IMR-90 (cell line): ENCODE results near the gene NPPB.

ENCODE experiments used
- BHLHE40 ChIP-seq: fragments of 150-350 bp; IDR thresholded peaks from 2 replicates; pipeline ENCODE4 v1.6.1; 2016; ENCODE audit warnings: mild to moderate bottlenecking, low read depth, low read length
- CTCF ChIP-seq: conservative IDR thresholded peaks from 2 replicates; pipeline ENCODE4 v1.5.1; 2012; ENCODE audit warnings: mild to moderate bottlenecking, low read depth, low read length, improper control_type of control experiment
- POLR2A ChIP-seq: IDR thresholded peaks from 2 replicates; pipeline ENCODE4 v1.6.1; 2012; ENCODE audit warnings: mild to moderate bottlenecking, low read depth, low read length
- RFX5 ChIP-seq: IDR thresholded peaks from 2 replicates; pipeline ENCODE4 v1.8.0; 2012; ENCODE audit warnings: low read depth, mild to moderate bottlenecking, low read length, moderate library complexity

DNA sequence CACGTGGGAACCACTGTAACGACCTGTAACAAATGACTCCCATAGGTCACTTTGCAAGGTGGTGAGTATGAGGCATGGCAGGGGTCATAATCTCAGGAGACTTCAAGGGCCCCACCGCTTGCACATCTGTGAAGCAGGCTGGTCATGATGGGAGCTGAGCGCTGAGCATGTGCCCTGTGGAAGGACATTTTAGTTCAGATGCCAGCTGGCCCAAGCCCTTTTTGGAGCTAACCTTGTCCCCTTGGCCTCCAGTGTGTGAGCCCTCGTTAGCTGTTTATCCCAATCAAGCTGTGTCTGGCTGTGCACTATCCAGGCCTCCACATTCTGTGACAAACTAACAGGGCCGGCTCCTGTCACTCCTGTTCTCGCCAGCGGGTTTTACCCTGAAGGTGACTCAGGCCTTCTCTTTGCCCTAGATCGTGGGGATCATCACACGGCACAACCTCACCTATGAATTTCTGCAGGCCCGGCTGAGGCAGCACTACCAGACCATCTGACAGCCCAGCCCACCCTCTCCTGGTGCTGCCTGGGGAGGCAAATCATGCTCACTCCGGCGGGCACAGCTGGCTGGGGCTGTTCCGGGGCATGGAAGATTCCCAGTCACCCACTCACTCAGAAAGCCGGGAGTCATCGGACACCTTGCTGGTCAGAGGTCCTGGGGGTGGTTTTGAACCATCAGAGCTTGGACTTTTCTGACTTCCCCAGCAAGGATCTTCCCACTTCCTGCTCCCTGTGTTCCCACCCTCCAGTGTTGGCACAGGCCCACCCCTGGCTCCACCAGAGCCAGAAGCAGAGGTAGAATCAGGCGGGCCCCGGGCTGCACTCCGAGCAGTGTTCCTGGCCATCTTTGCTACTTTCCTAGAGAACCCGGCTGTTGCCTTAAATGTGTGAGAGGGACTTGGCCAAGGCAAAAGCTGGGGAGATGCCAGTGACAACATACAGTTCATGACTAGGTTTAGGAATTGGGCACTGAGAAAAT is 18.7 kb downstream of the NPPB start:
- TF ChIP-seq CTCF = no peak
- TF ChIP-seq POLR2A = no peak
- no peak for TF ChIP-seq RFX5
- no peak for TF ChIP-seq BHLHE40
